Measurements from ENCODE around the gene GDF15. TPM values are rescaled to one million over a fixed set of nuclear protein-coding genes. Genes with fewer than 3 reads are reported as not detected.
"Not testable (repeated sequence)": the region's sequence is repeated elsewhere in the genome, so short reads cannot be mapped to it uniquely, and the experiment has no call there.

GDF15 gene
- total RNA-seq, 4 donors from 2014 or later = 6.8 to 11.6 (median 9.0) TPM

GRCh38 chr19:18357041-18357440 is 28.9 kb upstream of the GDF15 start:
- TF ChIP-seq CTCF (IDR thresholded peaks at IDR 0.05) (no peak), POLR2A (IDR thresholded peaks at IDR 0.05) (no peak)
- Histone ChIP-seq H3K9me3 (no peaks in the 10 kb centered on the region), H3K27ac (no peak overlapping the region), H3K4me1 (no peaks in the 10 kb centered on the region), H3K4me3 (no peak overlapping the region), H3K27me3 (no peaks in the 10 kb centered on the region), H3K36me3 (peaks cover 0 to 69% (median 0%) of the 10 kb centered on the region in 3 donors)
- no peak for DNase-seq

DNA sequence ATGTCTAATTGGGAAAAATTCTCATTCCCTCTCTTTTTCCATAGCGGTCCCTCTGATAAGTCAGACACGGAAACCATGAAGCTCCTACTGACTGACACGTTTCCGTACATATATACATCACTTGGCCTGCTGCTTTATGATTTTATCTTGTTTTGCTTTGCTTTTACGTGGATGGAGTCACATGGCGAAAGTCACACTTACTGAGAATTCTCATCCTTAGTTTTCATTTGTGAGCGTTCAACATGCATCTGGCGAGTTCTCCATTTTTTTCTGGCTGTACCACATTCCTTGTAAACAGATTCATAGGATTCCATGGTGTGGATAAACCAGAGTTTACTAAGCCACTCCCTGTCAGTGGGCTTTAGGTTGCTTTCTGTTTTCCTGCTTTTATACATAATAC is 24.3 kb upstream of the GDF15 start:
- no peak overlapping the region for H3K4me3 ChIP-seq
- DNase-seq = no peak
- H3K27me3 ChIP-seq = no peaks in the 10 kb centered on the region
- H3K27ac ChIP-seq = no peak overlapping the region
- peaks cover 0 to 22% (median 3%) of the 10 kb centered on the region in 4 donors for H3K4me1 ChIP-seq
- TF ChIP-seq CTCF (IDR thresholded peaks at IDR 0.05) = no peak
- no peak for TF ChIP-seq POLR2A (IDR thresholded peaks at IDR 0.05)
- H3K9me3 ChIP-seq = no peaks in the 10 kb centered on the region
- peaks cover 0 to 71% (median 0%) of the 10 kb centered on the region in 3 donors for H3K36me3 ChIP-seq

DNA sequence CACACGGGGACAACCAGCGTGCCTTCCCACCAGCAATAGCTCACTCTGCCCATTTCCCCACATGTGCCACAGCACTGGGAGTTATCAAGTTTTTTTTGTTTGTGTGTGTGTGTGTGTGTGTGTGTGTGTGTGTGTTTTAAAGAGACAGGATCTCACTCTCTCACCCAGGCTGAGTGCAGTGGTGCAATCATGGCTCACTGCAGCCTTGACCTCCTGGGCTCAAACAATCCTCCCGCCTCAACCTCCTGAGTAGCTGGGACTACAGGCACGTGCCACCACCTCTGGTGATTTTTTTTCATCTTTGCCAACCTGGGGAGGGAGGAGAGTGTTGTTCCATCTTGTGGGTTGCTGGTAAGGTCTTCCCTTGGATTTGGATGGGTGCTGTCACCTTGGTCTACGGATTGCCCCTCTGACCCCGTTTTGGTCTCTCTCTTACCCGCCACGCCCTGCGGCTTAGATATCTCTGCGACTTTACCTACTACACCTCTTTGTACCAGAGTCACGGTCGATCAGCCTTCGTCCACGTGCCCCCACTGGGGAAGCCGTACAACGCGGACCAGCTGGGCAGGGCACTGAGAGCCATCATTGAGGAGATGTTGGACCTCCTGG is 22.9 kb upstream of the GDF15 start:
- TF ChIP-seq POLR2A (IDR thresholded peaks at IDR 0.05) = no peak
- no peak for TF ChIP-seq CTCF (IDR thresholded peaks at IDR 0.05)
- Histone ChIP-seq H3K4me1 (peaks cover 0 to 22% (median 3%) of the 10 kb centered on the region in 4 donors), H3K36me3 (peaks cover 0 to 58% (median 0%) of the 10 kb centered on the region in 3 donors), H3K9me3 (no peaks in the 10 kb centered on the region), H3K27ac (peak overlapping the region in 1 of 4 donors; percentile 34), H3K4me3 (no peak overlapping the region), H3K27me3 (no peaks in the 10 kb centered on the region)
- DNase-seq = no peak

DNA sequence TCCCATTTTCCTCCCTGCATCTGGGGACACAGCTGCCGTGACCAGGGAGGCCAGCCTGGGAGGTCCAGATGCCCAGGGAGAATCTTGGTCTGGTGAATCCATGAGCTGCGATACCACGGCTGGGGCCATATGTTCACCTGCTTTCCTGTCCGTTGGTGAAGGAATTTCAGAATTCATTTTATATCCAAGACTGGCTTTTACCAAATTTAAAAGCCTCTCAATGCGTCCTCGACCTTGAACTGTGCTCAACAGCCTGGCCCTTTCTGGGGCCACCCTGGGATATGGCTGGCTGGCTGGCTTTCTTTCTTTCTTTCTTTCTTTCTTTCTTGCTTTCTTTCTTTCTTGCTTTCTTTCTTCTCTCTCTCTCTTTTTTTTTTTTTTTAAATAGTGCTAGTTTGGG is 22.2 kb upstream of the GDF15 start:
- DNase-seq = no peak

GRCh38 chr19:18364277-18364825 is 21.6 kb upstream of the GDF15 start:
- not testable (repeated sequence) for H3K4me3 ChIP-seq, DNase-seq, H3K9me3 ChIP-seq, H3K27me3 ChIP-seq
- Histone ChIP-seq H3K36me3 (peaks cover 0 to 45% (median 0%) of the 10 kb centered on the region in 3 donors), H3K4me1 (peaks cover 0 to 22% (median 3%) of the 10 kb centered on the region in 4 donors), H3K27ac (peak overlapping the region in 3 of 4 donors; percentile 65 to 93 (median 88))

More for the DNA sequence above, 22.2 kb upstream of the GDF15 start:
- no peak for TF ChIP-seq CTCF (IDR thresholded peaks at IDR 0.05)
- no peak for TF ChIP-seq POLR2A (IDR thresholded peaks at IDR 0.05)
- Histone ChIP-seq H3K4me1 (peaks cover 0 to 22% (median 3%) of the 10 kb centered on the region in 4 donors), H3K27me3 (no peaks in the 10 kb centered on the region), H3K4me3 (no peak overlapping the region), H3K27ac (peak overlapping the region in 2 of 4 donors; percentile 88 to 93), H3K9me3 (no peaks in the 10 kb centered on the region), H3K36me3 (peaks cover 0 to 51% (median 0%) of the 10 kb centered on the region in 3 donors)

GRCh38 chr19:18364826-18365528 is 21.0 kb upstream of the GDF15 start:
- H3K4me1 ChIP-seq = peaks cover 0 to 22% (median 3%) of the 10 kb centered on the region in 4 donors
- no peaks in the 10 kb centered on the region for H3K9me3 ChIP-seq
- TF ChIP-seq POLR2A (IDR thresholded peaks at IDR 0.05) = no peak
- no peak for TF ChIP-seq CTCF (IDR thresholded peaks at IDR 0.05)
- H3K36me3 ChIP-seq = peaks cover 0 to 39% (median 0%) of the 10 kb centered on the region in 3 donors
- peak overlapping the region; percentile 19 to 93 (median 76) for H3K27ac ChIP-seq
- no peak overlapping the region for H3K4me3 ChIP-seq
- no peaks in the 10 kb centered on the region for H3K27me3 ChIP-seq
- DNase-seq = peak in 2 of 3 donors; percentile 72 to 89

All from Peyer's patch (tissue), 4 donors.